Breast epithelium (tissue), 4 donors: ENCODE data around the gene LRRC4C. TPM values are rescaled to one million over a fixed set of nuclear protein-coding genes. Genes with fewer than 3 reads are reported as not detected.

Experiments
- DNase-seq, 2 donors: peaks; one replicate each; pipeline ENCODE4 v3.0.0-alpha.2; 2019; ENCODE audit warnings: low spot score in 2 of 2
- H3K27ac ChIP-seq, 2 donors: fragments of 200-600 bp; sonication (generic) in 1 of 2; one replicate each; pipeline ENCODE4 v1.5.1; 2016 to 2019; ENCODE audit warnings: mild to moderate bottlenecking in 1 of 2
- H3K27me3 ChIP-seq, 2 donors: fragments of 200-600 bp; sonication (generic) in 1 of 2; one replicate each; pipeline versions ENCODE4 v1.5.1 to v1.6.0; 2017 to 2019; ENCODE audit warnings: control low read depth in 1 of 2, mild to moderate bottlenecking in 1 of 2
- H3K36me3 ChIP-seq: fragments of 200-600 bp; one replicate; pipeline ENCODE4 v1.5.1; 2019
- H3K4me1 ChIP-seq, 2 donors: fragments of 200-600 bp; sonication (generic); one replicate each; pipeline ENCODE4 v1.5.1; 2016 to 2019; ENCODE audit warnings: control low read depth in 1 of 2
- H3K4me3 ChIP-seq, 3 donors: fragments of 200-600 bp; sonication (generic); 1 replicate in 2 of 3; 2 replicates in 1 of 3; pipeline ENCODE4 v1.5.1; 2016 to 2019; ENCODE audit warnings: mild to moderate bottlenecking in 3 of 3, moderate library complexity in 2 of 3
- H3K9me3 ChIP-seq, 2 donors: fragments of 200-600 bp; sonication (generic) in 1 of 2; one replicate each; pipeline ENCODE4 v1.5.1; 2016 to 2019; ENCODE audit warnings: control low read depth in 1 of 2
- CTCF ChIP-seq, 3 donors: fragments of 450-650 bp; IDR thresholded peaks; one replicate each; pipeline ENCODE4 v1.5.1; 2016 to 2017; ENCODE audit warnings: antibody characterized with exemption in 3 of 3, mild to moderate bottlenecking in 3 of 3, moderate library complexity in 3 of 3
- POLR2A ChIP-seq: fragments of 450-650 bp; IDR thresholded peaks from one replicate; pipeline ENCODE4 v1.6.1; 2016; ENCODE audit warnings: antibody characterized with exemption, mild to moderate bottlenecking, moderate library complexity
- POLR2AphosphoS5 ChIP-seq, 3 donors: sonication (generic); formaldehyde crosslinking; IDR thresholded peaks; one replicate each; pipeline ENCODE4 v1.6.1; 2017; ENCODE audit warnings: antibody characterized with exemption in 3 of 3
- intact Hi-C: fragments of 100-400 bp; cut with DNase I; formaldehyde crosslinking; loops from one replicate; pipeline ENCODE4 v1.15.1; 2023; ENCODE audit warnings: low total_unique reads
- total RNA-seq, 3 donors: library from RNA; depleted of rRNA; stranded (reverse); fragments of >200 nt; gene quantifications; one replicate each; pipeline ENCODE4 v1.1.0, GENCODE V29; 2016

The LRRC4C gene
- total RNA-seq, 3 donors from 2014 or later, result 2.9 to 15.4 (median 6.6) TPM

- no peaks in the 10 kb centered on the region for H3K9me3 ChIP-seq
- no peak overlapping the region for H3K4me3 ChIP-seq
- H3K27me3 ChIP-seq, result no peaks in the 10 kb centered on the region
- intact Hi-C loops, result no loop called here
- DNase-seq, result no peak
- H3K4me1 ChIP-seq, result no peaks in the 10 kb centered on the region
- H3K36me3 ChIP-seq, result no peaks in the 10 kb centered on the region
- H3K27ac ChIP-seq, result no peak overlapping the region
- TF ChIP-seq POLR2A (no peak), POLR2AphosphoS5 (IDR thresholded peaks at IDR 0.05) (no peak), CTCF (IDR thresholded peaks at IDR 0.05) (no peak)
These were observed 213.6 kb downstream of the LRRC4C start for GRCh38 chr11:41245704-41246398.

GRCh38 chr11:41245184-41245583, 214.3 kb downstream of the LRRC4C start:
- Histone ChIP-seq H3K36me3 (no peaks in the 10 kb centered on the region), H3K27me3 (no peaks in the 10 kb centered on the region), H3K4me3 (no peak overlapping the region), H3K4me1 (no peaks in the 10 kb centered on the region), H3K9me3 (no peaks in the 10 kb centered on the region), H3K27ac (no peak overlapping the region)
- TF ChIP-seq POLR2AphosphoS5 (IDR thresholded peaks at IDR 0.05) (no peak), POLR2A (no peak), CTCF (IDR thresholded peaks at IDR 0.05) (no peak)
- no peak for DNase-seq
- intact Hi-C loops, result no loop called here

GRCh38 chr11:41237382-41237781, 222.1 kb downstream of the LRRC4C start:
- intact Hi-C loops, result no loop called here
- no peaks in the 10 kb centered on the region for H3K4me1 ChIP-seq
- H3K9me3 ChIP-seq, result no peaks in the 10 kb centered on the region
- no peaks in the 10 kb centered on the region for H3K27me3 ChIP-seq
- H3K4me3 ChIP-seq, result no peak overlapping the region
- no peak for DNase-seq
- H3K27ac ChIP-seq, result no peak overlapping the region
- no peaks in the 10 kb centered on the region for H3K36me3 ChIP-seq
- TF ChIP-seq CTCF (IDR thresholded peaks at IDR 0.05), result no peak
- no peak for TF ChIP-seq POLR2AphosphoS5 (IDR thresholded peaks at IDR 0.05)
- TF ChIP-seq POLR2A, result no peak

- Histone ChIP-seq H3K9me3 (no peaks in the 10 kb centered on the region), H3K27ac (no peak overlapping the region), H3K4me3 (no peak overlapping the region), H3K36me3 (no peaks in the 10 kb centered on the region), H3K4me1 (no peaks in the 10 kb centered on the region), H3K27me3 (no peaks in the 10 kb centered on the region)
- intact Hi-C loops, result no loop called here
- TF ChIP-seq POLR2AphosphoS5 (IDR thresholded peaks at IDR 0.05), result no peak
- no peak for TF ChIP-seq POLR2A
- TF ChIP-seq CTCF (IDR thresholded peaks at IDR 0.05), result no peak
- DNase-seq, result no peak
These were observed 223.8 kb downstream of the LRRC4C start for GRCh38 chr11:41235668-41236067.

- Histone ChIP-seq H3K9me3 (no peaks in the 10 kb centered on the region), H3K4me3 (no peak overlapping the region), H3K27me3 (no peaks in the 10 kb centered on the region), H3K27ac (no peak overlapping the region), H3K36me3 (no peaks in the 10 kb centered on the region), H3K4me1 (no peaks in the 10 kb centered on the region)
- no peak for TF ChIP-seq POLR2A
- no peak for TF ChIP-seq CTCF (IDR thresholded peaks at IDR 0.05)
- no peak for TF ChIP-seq POLR2AphosphoS5 (IDR thresholded peaks at IDR 0.05)
- no peak for DNase-seq
- intact Hi-C loops, result no loop called here
These were observed 233.4 kb downstream of the LRRC4C start for GRCh38 chr11:41225856-41226633.
